Measurements from ENCODE around the gene DLL4. TPM values are rescaled to one million over a fixed set of nuclear protein-coding genes. Genes with fewer than 3 reads are reported as not detected.
"Not testable (repeated sequence)": the region's sequence is repeated elsewhere in the genome, so short reads cannot be mapped to it uniquely, and the experiment has no call there.

DLL4 gene
- polyA plus RNA-seq, 4 donors: 5.8 to 8.3 (median 6.7) TPM

- DNase-seq (ENCODE audit: low read depth in 4 of 4, low spot score in 3 of 4): no peak
Measured at GRCh38 chr15:40940296-40940801, 11.2 kb downstream of the DLL4 start.

GRCh38 chr15:40941068-40941527, 12.0 kb downstream of the DLL4 start:
- no peak for DNase-seq (ENCODE audit: low read depth in 4 of 4, low spot score in 3 of 4)

DNA sequence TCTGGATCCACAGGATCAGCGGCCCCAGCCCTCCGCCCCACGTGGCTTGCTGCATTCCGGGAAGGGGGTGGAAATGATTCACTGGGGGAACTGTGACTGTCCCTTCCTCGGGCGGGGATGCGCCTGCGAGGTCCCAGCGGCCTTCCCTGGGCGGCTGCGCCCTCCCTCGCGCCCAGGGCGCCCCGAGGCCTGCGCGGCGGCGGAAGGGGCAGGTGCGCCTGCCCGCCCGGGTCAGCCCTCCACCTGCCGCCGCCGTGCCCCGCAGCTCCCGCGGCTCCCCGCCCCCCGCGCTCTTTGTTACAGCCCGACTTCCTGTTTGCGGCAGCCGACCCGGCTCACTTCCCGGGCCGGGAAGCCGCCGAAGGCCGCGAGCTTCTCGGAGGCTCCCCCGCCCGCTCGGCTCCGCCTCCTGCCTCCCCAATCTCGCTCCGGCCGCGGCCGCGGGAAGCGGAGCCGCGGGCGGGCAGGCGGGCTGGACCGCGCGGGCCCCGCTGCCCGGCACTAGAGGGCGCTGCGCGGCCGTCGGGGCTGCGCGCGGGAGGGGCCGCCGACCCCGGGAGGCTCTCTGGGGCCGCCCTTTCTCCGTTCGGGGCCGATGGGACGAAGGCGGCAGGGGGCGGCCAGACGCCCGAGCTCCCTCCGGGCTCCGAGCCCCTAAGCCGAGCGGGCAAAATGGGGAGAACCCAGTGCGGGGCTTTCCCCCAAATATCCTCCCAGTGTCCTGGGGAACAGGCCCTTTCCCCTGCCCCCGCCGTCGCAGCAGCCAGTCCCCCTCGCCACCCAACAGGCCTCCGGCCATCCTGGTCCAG, 12.6 kb downstream of the DLL4 start:
- peak in 1 of 4 donors; percentile 70 for DNase-seq (ENCODE audit: low read depth in 4 of 4, low spot score in 3 of 4)

DNA sequence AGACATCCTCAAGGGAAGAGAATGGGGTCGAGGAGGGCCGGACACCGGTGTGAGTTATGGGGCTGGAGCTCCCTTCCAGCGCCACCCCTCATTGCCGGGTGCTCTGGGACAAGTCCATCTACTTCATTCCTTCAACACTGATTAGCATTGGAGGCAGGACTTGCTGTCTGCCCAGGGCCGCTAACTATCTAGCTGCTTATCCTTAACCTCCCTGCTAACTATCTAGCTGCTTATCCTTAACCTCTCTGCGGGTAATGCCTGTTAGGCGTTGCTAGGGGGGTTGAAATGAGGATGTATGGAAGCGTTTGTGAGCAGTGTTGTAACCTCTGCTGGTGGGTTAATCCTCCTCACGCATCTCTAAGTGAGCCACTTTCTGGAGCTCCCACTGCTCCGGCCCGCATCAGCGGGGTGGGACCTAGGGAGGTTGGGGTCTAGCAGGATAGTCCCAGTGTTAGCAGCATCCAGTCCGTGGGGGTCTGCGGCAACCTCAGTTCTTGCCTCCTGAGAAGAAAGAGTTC, 13.3 kb downstream of the DLL4 start:
- no peak for DNase-seq (ENCODE audit: low read depth in 4 of 4, low spot score in 3 of 4)

GRCh38 chr15:40942878-40943277, 13.7 kb downstream of the DLL4 start:
- DNase-seq (ENCODE audit: low read depth in 4 of 4, low spot score in 3 of 4): no peak

GRCh38 chr15:40943764-40944365, 14.7 kb downstream of the DLL4 start:
- no peak for DNase-seq (ENCODE audit: low read depth in 4 of 4, low spot score in 3 of 4)

GRCh38 chr15:40944510-40945296, 15.6 kb downstream of the DLL4 start:
- no peak for DNase-seq (ENCODE audit: low read depth in 4 of 4, low spot score in 3 of 4)

- no peak for DNase-seq (ENCODE audit: low read depth in 4 of 4, low spot score in 3 of 4)
Measured at GRCh38 chr15:40948706-40949473, 19.8 kb downstream of the DLL4 start.

DNA sequence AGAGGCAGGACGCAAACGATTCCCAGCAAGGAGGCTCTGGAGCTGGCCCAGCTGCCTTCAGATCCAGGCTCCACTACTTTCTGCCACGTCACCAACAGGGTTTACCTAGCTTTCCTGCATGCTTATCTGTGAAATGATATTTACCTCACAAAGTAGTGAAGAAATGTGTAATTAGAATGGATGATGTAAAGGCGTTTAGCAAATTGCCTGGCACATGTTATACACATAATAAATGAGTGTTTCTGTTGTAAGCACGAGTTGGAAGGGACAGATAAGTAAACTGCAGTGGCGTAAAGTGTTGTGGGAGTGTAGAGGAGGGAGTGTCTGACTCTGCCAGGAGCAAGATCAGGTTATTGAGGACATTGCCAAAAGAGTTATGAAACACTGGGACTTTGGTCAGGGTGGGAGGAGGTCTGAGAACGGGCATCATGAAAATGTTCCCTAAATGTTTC, 20.6 kb downstream of the DLL4 start:
- DNase-seq (ENCODE audit: low read depth in 4 of 4, low spot score in 3 of 4): no peak

DNA sequence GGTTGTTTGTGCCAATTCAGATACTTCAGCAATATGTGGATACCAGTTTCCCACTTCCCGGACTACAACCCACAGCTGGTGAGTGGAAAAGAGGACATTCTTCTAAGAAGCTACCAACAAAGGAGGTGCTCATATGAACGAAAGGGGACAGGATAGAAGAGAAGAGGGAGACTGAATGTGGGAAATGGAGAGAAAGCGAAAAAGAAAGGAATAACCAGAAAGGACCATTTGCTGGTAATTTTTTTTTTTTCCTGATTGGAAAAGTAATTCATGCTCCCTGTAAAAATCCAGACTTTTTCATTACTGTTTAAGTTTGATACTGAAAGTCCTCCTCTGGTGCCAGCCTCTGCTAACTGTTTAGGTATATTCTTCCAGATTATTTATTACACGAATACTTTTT, 22.6 kb downstream of the DLL4 start:
- DNase-seq (ENCODE audit: low read depth in 4 of 4, low spot score in 3 of 4): no peak

GRCh38 chr15:40952301-40952900, 23.3 kb downstream of the DLL4 start:
- no peak for DNase-seq (ENCODE audit: low read depth in 4 of 4, low spot score in 3 of 4)

DNA sequence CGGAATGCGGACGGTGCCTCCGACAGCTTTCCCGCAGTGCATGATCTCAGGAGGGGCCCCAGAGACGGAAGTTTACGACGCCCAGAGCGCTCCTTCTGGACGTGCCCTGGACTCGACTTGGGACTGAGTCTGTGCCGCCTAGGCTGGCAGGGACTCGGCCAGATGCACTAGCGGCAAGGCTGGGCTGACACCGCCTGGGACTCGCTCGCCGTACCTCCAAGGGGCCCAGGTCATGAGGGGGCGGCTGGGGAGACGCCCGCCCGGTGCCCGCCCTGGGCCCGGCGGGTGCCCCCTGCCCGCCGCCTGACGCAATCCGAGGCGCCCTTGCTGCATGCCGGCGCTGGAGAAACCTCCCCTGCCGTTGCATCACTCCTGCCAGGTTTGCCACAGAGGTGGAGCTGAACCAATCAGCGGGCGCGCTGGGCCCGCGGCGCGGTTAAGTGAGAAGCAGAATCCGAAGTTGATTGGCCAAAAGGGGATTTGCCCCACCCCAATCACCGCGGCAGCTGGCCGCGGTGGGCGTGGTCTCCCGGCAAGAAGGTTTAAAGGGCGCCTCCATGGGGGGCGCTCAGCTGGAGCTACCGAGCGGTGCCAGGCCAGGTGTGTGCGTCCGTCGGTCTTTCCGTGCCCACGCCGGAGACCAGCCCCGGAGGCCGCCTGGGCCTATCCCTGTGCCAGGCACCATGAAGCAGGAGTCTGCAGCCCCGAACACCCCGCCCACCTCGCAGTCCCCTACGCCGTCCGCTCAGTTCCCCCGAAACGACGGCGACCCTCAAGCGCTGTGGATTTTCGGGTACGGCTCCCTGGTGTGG, 24.0 kb downstream of the DLL4 start, which contains the start of gene CHAC1:
Gene CHAC1, plus strand, starts transcription at position 571 of the 812 bp plus-strand sequence. Its CDS starts 113 bp downstream, at position 684.
- DNase-seq (ENCODE audit: low read depth in 4 of 4, low spot score in 3 of 4): peak in 3 of 4 donors; percentile 81 to 89 (median 83)

DNA sequence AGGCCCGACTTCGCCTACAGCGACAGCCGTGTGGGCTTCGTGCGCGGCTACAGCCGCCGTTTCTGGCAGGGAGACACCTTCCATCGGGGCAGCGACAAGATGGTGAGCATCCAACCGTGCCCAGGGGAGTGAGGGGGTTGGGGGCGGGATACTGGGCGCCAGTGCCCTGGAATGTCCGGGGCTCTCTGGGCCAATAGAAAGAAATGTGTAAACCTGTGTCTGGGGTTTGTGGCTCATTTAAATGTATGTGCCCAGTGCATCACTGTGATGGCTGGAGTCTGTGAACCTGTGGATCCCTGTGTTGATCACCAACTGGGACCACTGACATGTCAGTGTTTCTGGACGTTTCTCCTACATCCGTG, 24.6 kb downstream of the DLL4 start:
- DNase-seq (ENCODE audit: low read depth in 4 of 4, low spot score in 3 of 4): no peak

GRCh38 chr15:40954158-40954848, 25.2 kb downstream of the DLL4 start:
- not testable (repeated sequence) for DNase-seq (ENCODE audit: low read depth in 4 of 4, low spot score in 3 of 4)

- DNase-seq (ENCODE audit: low read depth in 4 of 4, low spot score in 3 of 4): no peak
Measured at GRCh38 chr15:40955141-40955903, 26.2 kb downstream of the DLL4 start.

- no peak for DNase-seq (ENCODE audit: low read depth in 4 of 4, low spot score in 3 of 4)
Measured at GRCh38 chr15:40955930-40956540, 26.9 kb downstream of the DLL4 start.

DNA sequence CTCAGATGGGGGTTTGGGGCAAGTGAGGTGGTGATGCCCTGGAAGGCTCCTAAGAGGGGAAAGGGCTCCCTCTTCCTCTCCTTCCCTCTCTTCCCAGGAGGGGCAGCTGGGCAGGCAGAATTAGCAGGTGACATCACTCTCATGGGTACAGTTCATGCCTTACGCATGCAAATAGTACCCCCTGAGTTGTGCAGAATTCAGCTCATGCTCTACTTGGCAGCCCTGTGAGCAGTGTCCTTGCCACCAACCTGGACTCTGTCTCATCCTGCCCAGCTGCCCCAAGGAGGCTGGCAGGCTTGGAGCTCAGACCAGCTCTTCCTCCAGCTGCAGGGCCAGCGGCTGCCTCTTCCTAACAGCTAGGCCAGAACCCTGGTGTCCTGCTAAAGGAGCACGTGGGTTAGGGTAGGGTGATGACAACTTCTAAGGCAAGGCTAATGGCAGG, 27.4 kb downstream of the DLL4 start:
- DNase-seq (ENCODE audit: low read depth in 4 of 4, low spot score in 3 of 4): no peak
